ENCODE measurements around the gene SLC29A3.

SLC29A3 gene

GRCh38 chr10:71300555-71301370, 18.3 kb upstream of the SLC29A3 start:
- no peak for DNase-seq (ENCODE audit: low spot score)

GRCh38 chr10:71301371-71301916, 17.6 kb upstream of the SLC29A3 start:
- no peak for DNase-seq (ENCODE audit: low spot score)

GRCh38 chr10:71302451-71302850, 16.6 kb upstream of the SLC29A3 start:
- no peak for DNase-seq (ENCODE audit: low spot score)

GRCh38 chr10:71302874-71303568, 16.0 kb upstream of the SLC29A3 start:
- no peak for DNase-seq (ENCODE audit: low spot score)

- no peak for DNase-seq (ENCODE audit: low spot score)
Measured at GRCh38 chr10:71303569-71303907, 15.5 kb upstream of the SLC29A3 start.

- DNase-seq (ENCODE audit: low spot score) = no peak
Measured at GRCh38 chr10:71304914-71305313, 14.1 kb upstream of the SLC29A3 start.

- DNase-seq (ENCODE audit: low spot score) = no peak
Measured at GRCh38 chr10:71306979-71307378, 12.1 kb upstream of the SLC29A3 start.

GRCh38 chr10:71307469-71308085, 11.5 kb upstream of the SLC29A3 start:
- no peak for DNase-seq (ENCODE audit: low spot score)

- no peak for DNase-seq (ENCODE audit: low spot score)
Measured at GRCh38 chr10:71308244-71308643, 10.8 kb upstream of the SLC29A3 start.

GRCh38 chr10:71308985-71309384, 10.1 kb upstream of the SLC29A3 start:
- no peak for DNase-seq (ENCODE audit: low spot score)

GRCh38 chr10:71309919-71310318, 9.1 kb upstream of the SLC29A3 start:
- DNase-seq (ENCODE audit: low spot score) = no peak

- DNase-seq (ENCODE audit: low spot score) = no peak
Measured at GRCh38 chr10:71312220-71312619, 6.8 kb upstream of the SLC29A3 start.

GRCh38 chr10:71312811-71313789, 6.0 kb upstream of the SLC29A3 start:
- DNase-seq (ENCODE audit: low spot score) = peak; percentile 85

GRCh38 chr10:71314028-71314693, 4.9 kb upstream of the SLC29A3 start:
- no peak for DNase-seq (ENCODE audit: low spot score)

- DNase-seq (ENCODE audit: low spot score) = no peak
Measured at GRCh38 chr10:71314694-71315225, 4.3 kb upstream of the SLC29A3 start.

- no peak for DNase-seq (ENCODE audit: low spot score)
Measured at GRCh38 chr10:71316056-71316785, 2.8 kb upstream of the SLC29A3 start.

GRCh38 chr10:71316786-71317160, 2.3 kb upstream of the SLC29A3 start:
- DNase-seq (ENCODE audit: low spot score) = no peak

- no peak for DNase-seq (ENCODE audit: low spot score)
Measured at GRCh38 chr10:71317739-71318138, 1.3 kb upstream of the SLC29A3 start.

GRCh38 chr10:71319800-71320392, 837 bp downstream of the SLC29A3 start:
- no peak for DNase-seq (ENCODE audit: low spot score)

- no peak for DNase-seq (ENCODE audit: low spot score)
Measured at GRCh38 chr10:71320592-71320991, 1.5 kb downstream of the SLC29A3 start.

Data from left forelimb (tissue), 1 donor.